Hematopoietic multipotent progenitor cell treated with erythropoietin and hydrocortisone succinate and interleukin-3 and kit ligand, for 6 days (in vitro differentiated cells): ENCODE measurements around the gene RBM15.

Experiments used
- DNase-seq: peaks from one replicate; pipeline ENCODE4 v3.0.0-alpha.2; 2015

RBM15 gene

GRCh38 chr1:110321846-110322245, 17.3 kb upstream of the RBM15 start:
- DNase-seq, result no peak

- no peak for DNase-seq
Measured at GRCh38 chr1:110324667-110325066, 14.5 kb upstream of the RBM15 start.

GRCh38 chr1:110326826-110327225, 12.4 kb upstream of the RBM15 start:
- DNase-seq, result no peak

GRCh38 chr1:110328274-110328673, 10.9 kb upstream of the RBM15 start:
- DNase-seq, result no peak

GRCh38 chr1:110328700-110329099, 10.5 kb upstream of the RBM15 start:
- no peak for DNase-seq

GRCh38 chr1:110335265-110335664, 3.9 kb upstream of the RBM15 start:
- DNase-seq, result no peak

- DNase-seq, result peak; percentile 40
Measured at GRCh38 chr1:110336300-110337039, 2.7 kb upstream of the RBM15 start.

GRCh38 chr1:110337704-110338308, 1.4 kb upstream of the RBM15 start:
- peak; percentile 68 for DNase-seq

GRCh38 chr1:110338309-110338885, 780 bp upstream of the RBM15 start:
- DNase-seq, result peak; percentile 95

GRCh38 chr1:110339407-110340206, 430 bp downstream of the RBM15 start:
- peak; percentile 71 for DNase-seq

- DNase-seq, result peak; percentile 51
Measured at GRCh38 chr1:110340207-110340468, 961 bp downstream of the RBM15 start.

- no peak for DNase-seq
Measured at GRCh38 chr1:110341146-110341871, 2.1 kb downstream of the RBM15 start.

- no peak for DNase-seq
Measured at GRCh38 chr1:110341872-110342331, 2.7 kb downstream of the RBM15 start.

GRCh38 chr1:110343249-110343648, 4.1 kb downstream of the RBM15 start:
- DNase-seq, result no peak

GRCh38 chr1:110344152-110344551, 5.0 kb downstream of the RBM15 start:
- no peak for DNase-seq

GRCh38 chr1:110345480-110345879, 6.3 kb downstream of the RBM15 start:
- no peak for DNase-seq

GRCh38 chr1:110346690-110347089, 7.5 kb downstream of the RBM15 start:
- DNase-seq, result no peak

- DNase-seq, result no peak
Measured at GRCh38 chr1:110347182-110347893, 8.2 kb downstream of the RBM15 start.

GRCh38 chr1:110348050-110348449, 8.9 kb downstream of the RBM15 start:
- no peak for DNase-seq

GRCh38 chr1:110348771-110349170, 9.6 kb downstream of the RBM15 start:
- DNase-seq, result no peak

- peak; percentile 25 for DNase-seq
Measured at GRCh38 chr1:110350360-110350759, 11.2 kb downstream of the RBM15 start.

GRCh38 chr1:110355321-110355720, 16.1 kb downstream of the RBM15 start:
- DNase-seq, result no peak
